Activated T-helper 2 cell treated with anti-CD3 and anti-CD28 coated beads, Interferon-gamma antibody, Interleukin-2, Interleukin-4, amounts not matched to agents 10 μg/mL and 5 μg/mL and 100 μg/mL, durations not matched to agents 14 hours and 24 hours and 36 hours (primary cell): ENCODE measurements around the gene VWA5B1. TPM values are rescaled to one million over a fixed set of nuclear protein-coding genes. Genes with fewer than 3 reads are reported as not detected.

Experiments
- DNase-seq: peaks from one replicate; pipeline ENCODE4 v3.0.0; 2021; ENCODE audit warnings: low spot score
- H3K27ac Mint-ChIP-seq: one replicate; pipeline ENCODE4 v1.8.0; 2021; ENCODE audit warnings: mixed read lengths
- H3K27me3 Mint-ChIP-seq: one replicate; pipeline ENCODE4 v1.8.0; 2021; ENCODE audit warnings: low read depth, mixed read lengths
- H3K36me3 Mint-ChIP-seq: one replicate; pipeline ENCODE4 v1.8.0; 2021; ENCODE audit warnings: low read depth, mixed read lengths
- H3K4me1 Mint-ChIP-seq: one replicate; pipeline ENCODE4 v1.8.0; 2021; ENCODE audit warnings: low read depth, mixed read lengths
- H3K4me3 Mint-ChIP-seq: one replicate; pipeline ENCODE4 v1.8.0; 2021; ENCODE audit warnings: low read depth, mild to moderate bottlenecking, moderate library complexity, mixed read lengths
- H3K9me3 Mint-ChIP-seq: one replicate; pipeline ENCODE4 v1.8.0; 2021; ENCODE audit warnings: mixed read lengths
- intact Hi-C: fragments of 100-400 bp; cut with micrococcal nuclease; formaldehyde crosslinking; loops from one replicate; pipeline ENCODE4 v1.15.1; 2023
- total RNA-seq: library from RNA; stranded (reverse); gene quantifications from 2 replicates; pipeline ENCODE4 v1.2.3, GENCODE V29; 2022

The VWA5B1 gene, protein sequence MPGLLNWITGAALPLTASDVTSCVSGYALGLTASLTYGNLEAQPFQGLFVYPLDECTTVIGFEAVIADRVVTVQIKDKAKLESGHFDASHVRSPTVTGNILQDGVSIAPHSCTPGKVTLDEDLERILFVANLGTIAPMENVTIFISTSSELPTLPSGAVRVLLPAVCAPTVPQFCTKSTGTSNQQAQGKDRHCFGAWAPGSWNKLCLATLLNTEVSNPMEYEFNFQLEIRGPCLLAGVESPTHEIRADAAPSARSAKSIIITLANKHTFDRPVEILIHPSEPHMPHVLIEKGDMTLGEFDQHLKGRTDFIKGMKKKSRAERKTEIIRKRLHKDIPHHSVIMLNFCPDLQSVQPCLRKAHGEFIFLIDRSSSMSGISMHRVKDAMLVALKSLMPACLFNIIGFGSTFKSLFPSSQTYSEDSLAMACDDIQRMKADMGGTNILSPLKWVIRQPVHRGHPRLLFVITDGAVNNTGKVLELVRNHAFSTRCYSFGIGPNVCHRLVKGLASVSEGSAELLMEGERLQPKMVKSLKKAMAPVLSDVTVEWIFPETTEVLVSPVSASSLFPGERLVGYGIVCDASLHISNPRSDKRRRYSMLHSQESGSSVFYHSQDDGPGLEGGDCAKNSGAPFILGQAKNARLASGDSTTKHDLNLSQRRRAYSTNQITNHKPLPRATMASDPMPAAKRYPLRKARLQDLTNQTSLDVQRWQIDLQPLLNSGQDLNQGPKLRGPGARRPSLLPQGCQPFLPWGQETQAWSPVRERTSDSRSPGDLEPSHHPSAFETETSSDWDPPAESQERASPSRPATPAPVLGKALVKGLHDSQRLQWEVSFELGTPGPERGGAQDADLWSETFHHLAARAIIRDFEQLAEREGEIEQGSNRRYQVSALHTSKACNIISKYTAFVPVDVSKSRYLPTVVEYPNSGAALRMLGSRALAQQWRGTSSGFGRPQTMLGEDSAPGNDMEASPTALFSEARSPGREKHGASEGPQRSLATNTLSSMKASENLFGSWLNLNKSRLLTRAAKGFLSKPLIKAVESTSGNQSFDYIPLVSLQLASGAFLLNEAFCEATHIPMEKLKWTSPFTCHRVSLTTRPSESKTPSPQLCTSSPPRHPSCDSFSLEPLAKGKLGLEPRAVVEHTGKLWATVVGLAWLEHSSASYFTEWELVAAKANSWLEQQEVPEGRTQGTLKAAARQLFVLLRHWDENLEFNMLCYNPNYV
- not detected in 2 replicates for total RNA-seq

DNA sequence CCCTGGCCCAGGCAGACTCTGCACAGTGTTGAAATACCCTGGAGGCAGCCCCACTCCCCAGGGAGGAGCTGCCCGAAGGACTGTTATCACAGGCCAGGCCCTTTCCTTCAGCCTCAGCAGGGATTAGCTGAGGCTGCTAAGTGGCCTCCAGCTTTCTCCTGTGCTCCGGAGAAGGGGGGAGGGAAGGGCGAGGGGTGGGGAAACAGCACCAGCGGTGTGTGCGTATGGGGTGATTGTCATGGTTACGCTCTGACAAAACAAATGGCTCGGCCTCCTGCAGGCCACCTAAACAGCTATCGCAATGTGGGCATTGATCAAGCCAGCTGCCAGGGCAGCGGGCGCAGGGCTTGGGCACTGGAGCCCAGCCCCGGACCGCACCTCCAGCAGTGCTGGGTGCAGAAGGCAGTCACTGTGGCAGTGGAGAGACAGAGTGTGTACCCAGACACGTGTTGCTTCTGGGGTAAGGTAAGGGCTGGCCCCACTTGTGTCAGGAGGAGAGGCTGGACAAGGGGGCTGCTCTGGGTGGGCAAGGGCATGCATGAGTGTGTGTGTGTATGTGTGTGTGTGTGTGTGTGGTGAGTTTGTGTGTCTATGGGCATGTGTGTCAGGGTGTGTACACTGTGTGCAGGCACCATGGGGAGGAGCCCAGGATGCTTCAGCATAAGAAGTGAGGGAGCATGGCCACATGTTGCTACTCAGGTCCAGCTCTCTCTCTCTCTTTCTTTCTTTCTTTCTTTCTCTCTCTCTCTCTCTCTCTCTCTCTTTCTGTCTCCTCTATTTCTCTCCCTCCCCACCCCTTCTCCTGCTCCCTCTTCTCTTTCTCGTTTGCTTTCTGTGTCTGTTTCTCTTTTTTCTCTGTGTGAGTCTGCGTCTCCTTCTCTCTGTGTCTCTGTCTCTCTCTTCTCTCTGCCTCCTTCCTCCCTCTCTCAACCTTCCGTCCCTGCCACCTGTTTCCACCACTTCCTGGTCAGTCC, at the start of gene VWA5B1:
VWA5B1 (plus strand) TSS at position 252 of the 974 bp plus-strand sequence. CDS start 19,727 bp downstream, outside the sequence.
- no peak within 1 kb of the TSS for H3K27ac Mint-ChIP-seq
- H3K36me3 Mint-ChIP-seq: no peaks in the 10 kb centered on the region
- no peaks in the 10 kb centered on the region for H3K9me3 Mint-ChIP-seq
- H3K4me1 Mint-ChIP-seq: peaks cover 3% of the 10 kb centered on the region
- DNase-seq: no peak
- no peak within 1 kb of the TSS for H3K4me3 Mint-ChIP-seq
- peaks cover 48% of the 10 kb centered on the region for H3K27me3 Mint-ChIP-seq
- intact Hi-C loops: no loop called here

DNA sequence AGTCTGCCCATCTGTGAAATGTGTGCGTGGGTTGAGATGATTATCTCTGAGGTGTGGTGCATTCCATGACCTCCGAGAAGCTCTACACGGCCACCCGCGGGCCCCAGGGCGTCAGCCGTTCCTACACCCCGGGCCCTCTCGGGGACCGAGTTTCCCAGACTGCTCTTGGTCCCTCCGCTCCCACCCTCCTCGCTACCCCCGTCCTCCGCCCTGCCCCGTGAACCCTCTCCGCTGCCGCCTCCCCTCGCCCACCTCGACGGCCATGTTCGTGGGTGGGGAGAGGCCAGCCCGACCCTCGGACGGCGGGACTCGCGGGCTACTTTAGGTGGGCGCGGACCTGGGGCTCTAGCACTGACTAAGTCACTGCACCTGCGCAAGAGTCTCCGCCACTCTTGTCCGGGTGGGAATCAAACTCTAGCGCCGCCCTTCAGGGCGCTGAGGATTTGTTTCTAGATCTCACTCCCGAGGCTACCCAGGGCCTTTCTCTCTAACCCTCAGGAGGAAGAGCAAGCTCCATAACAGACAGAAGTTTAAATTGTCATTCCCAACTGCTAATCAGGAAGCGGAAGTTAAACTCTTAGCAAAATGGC, 47.7 kb upstream of the VWA5B1 start:
- Mint-ChIP-seq H3K27ac (no peak overlapping the region), H3K9me3 (no peaks in the 10 kb centered on the region), H3K4me1 (no peaks in the 10 kb centered on the region), H3K4me3 (no peak overlapping the region), H3K27me3 (peaks cover 29% of the 10 kb centered on the region), H3K36me3 (no peaks in the 10 kb centered on the region)
- DNase-seq: no peak
- intact Hi-C loops: loop anchor here (10.0 kb wide), 1 partner anchor 82 kb away; no protein-coding TSS in a partner anchor

DNA sequence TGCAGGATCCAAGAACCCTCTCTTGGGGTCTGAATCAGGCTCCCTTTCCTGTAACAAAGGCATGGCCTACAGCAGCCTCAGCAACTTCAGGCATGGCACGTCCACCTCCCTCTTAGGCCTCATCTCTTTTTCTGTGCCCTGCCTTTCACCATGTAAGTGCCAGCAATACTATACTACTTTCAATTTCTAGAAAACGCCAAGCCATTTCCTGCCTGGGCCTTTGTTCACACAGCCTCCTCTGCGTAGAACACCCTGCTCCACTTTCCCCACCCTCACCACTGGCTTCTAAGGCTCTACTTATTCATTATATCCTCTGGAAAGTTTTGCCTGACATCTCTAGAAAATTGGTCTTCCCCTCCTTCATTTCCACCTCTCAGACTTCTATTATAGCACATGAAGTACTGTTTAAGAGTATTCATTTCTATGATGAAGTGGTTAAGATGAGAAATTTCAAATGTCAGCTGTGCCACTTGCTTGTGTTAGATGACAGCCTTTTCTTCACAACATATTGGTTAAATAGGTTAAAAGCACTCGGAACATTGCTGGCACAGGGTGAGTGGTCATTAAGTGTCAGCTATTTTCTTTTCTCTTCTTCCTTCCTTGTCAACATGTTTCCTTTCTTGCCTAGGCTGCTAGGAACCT, 41.6 kb upstream of the VWA5B1 start:
- intact Hi-C loops: loop anchor here (10.0 kb wide), 1 partner anchor 76 kb away; no protein-coding TSS in a partner anchor
- Mint-ChIP-seq H3K4me1 (peaks cover 10% of the 10 kb centered on the region), H3K9me3 (no peaks in the 10 kb centered on the region), H3K27ac (peak overlapping the region; percentile 44), H3K27me3 (peaks cover 7% of the 10 kb centered on the region), H3K4me3 (no peak overlapping the region), H3K36me3 (no peaks in the 10 kb centered on the region)
- peak; percentile 10 for DNase-seq

DNA sequence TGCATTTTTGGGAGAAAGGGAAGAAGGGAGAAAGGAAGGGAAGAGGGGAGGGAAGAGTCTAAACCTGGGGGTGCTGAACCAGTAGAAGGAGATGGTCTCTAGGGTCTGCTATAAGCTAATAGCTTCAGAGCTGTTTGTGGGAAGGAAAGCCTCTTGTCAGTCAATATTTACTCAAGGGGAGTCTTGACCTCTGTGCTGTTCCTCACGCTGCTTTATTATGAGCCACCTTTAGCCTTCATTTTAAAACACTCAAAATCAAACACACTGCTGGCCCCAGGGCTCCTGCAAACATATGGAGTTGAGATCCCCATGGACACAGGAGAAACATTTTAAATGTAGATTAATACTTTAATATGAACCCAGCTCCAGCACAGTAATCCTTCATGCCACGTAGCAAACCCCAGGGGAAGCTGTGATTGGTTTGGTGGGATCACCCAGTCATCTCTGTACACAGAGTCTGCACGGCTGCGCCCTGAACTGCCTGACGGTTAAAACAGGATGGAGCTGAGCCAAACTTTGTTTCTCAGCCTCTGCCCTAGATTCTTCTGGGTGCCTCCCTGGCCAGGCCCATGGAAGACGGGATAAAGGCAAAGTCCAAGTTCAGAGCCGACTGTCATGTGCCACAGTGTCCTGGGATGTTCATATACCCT, 40.2 kb upstream of the VWA5B1 start:
- no peaks in the 10 kb centered on the region for H3K27me3 Mint-ChIP-seq
- intact Hi-C loops: no loop called here
- no peak for DNase-seq
- H3K9me3 Mint-ChIP-seq: no peaks in the 10 kb centered on the region
- H3K4me1 Mint-ChIP-seq: peaks cover 10% of the 10 kb centered on the region
- H3K36me3 Mint-ChIP-seq: no peaks in the 10 kb centered on the region
- H3K4me3 Mint-ChIP-seq: no peak overlapping the region
- H3K27ac Mint-ChIP-seq: no peak overlapping the region

- Mint-ChIP-seq H3K4me3 (no peak overlapping the region), H3K36me3 (no peaks in the 10 kb centered on the region), H3K27ac (no peak overlapping the region), H3K4me1 (peaks cover 10% of the 10 kb centered on the region), H3K27me3 (no peaks in the 10 kb centered on the region), H3K9me3 (no peaks in the 10 kb centered on the region)
- intact Hi-C loops: no loop called here
- DNase-seq: no peak
These were observed 38.1 kb upstream of the VWA5B1 start for GRCh38 chr1:20252587-20252986.

DNA sequence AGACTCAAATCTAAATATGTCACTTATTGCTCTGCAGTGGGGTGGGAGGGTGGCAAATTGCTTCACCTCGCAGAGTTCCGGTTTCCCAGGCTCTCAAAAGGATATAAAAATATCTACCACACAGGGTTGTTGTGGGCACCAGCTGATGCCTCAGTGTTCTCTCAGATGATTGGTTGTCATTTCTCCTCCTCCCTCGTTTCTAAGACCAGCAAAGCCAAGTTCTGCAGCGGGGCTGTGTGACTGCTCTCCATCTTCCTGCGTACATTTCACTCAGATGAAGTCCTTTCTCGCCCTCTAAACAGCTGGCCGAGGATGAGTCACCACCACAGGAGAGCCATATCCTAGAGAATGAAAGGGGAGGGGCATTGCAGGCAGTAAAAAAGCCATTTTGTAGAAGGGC, 35.0 kb upstream of the VWA5B1 start:
- intact Hi-C loops: no loop called here
- no peak for DNase-seq
- H3K4me3 Mint-ChIP-seq: no peak overlapping the region
- H3K36me3 Mint-ChIP-seq: no peaks in the 10 kb centered on the region
- peaks cover 3% of the 10 kb centered on the region for H3K27me3 Mint-ChIP-seq
- H3K4me1 Mint-ChIP-seq: no peaks in the 10 kb centered on the region
- H3K27ac Mint-ChIP-seq: no peak overlapping the region
- no peaks in the 10 kb centered on the region for H3K9me3 Mint-ChIP-seq

DNA sequence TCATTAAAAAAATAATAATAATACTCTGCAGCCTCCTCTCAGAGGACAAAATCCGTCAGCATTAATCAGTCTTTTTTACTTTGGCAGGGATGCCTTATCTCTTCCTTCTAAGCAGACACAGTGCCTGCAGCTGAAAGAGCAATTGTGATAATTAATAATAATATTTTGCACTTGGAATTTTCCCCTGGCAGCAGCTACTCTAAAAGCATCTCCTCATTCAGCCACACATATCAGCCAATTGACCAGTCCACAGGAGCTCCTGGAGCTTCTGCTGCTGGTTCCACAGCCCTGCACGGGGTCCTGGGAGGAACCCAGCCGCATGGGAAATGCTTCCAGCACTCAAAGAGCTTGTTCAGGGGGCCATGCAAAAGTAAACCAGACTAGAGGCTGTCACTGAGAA, 31.0 kb upstream of the VWA5B1 start:
- no peaks in the 10 kb centered on the region for H3K9me3 Mint-ChIP-seq
- peaks cover 13% of the 10 kb centered on the region for H3K27me3 Mint-ChIP-seq
- H3K4me1 Mint-ChIP-seq: no peaks in the 10 kb centered on the region
- intact Hi-C loops: no loop called here
- no peak for DNase-seq
- no peak overlapping the region for H3K27ac Mint-ChIP-seq
- H3K36me3 Mint-ChIP-seq: no peaks in the 10 kb centered on the region
- no peak overlapping the region for H3K4me3 Mint-ChIP-seq

DNA sequence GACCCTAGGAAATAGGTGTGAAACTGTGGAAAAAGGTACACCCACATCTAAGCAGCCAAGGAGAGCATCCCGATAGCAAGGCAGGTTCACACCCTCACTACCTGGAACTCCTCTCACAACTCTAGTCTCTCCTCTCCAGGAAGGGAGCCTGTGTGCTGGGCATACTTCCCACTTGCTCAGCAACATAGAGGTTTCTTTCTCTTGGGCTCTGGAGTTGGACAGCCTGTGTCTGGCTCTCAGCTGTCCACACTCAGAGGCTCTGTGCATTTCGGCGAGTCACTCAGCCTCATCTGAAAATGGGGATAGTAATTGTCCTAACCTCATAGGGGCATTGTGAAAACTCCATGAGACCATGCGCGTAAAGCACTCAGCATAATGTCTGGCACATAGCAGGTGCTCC, 29.6 kb upstream of the VWA5B1 start:
- Mint-ChIP-seq H3K27me3 (peaks cover 18% of the 10 kb centered on the region), H3K27ac (no peak overlapping the region), H3K36me3 (no peaks in the 10 kb centered on the region), H3K9me3 (no peaks in the 10 kb centered on the region), H3K4me1 (no peaks in the 10 kb centered on the region), H3K4me3 (no peak overlapping the region)
- no peak for DNase-seq
- intact Hi-C loops: no loop called here

- Mint-ChIP-seq H3K9me3 (no peaks in the 10 kb centered on the region), H3K36me3 (no peaks in the 10 kb centered on the region), H3K4me3 (no peak overlapping the region), H3K4me1 (no peaks in the 10 kb centered on the region), H3K27me3 (peaks cover 20% of the 10 kb centered on the region), H3K27ac (no peak overlapping the region)
- DNase-seq: no peak
- intact Hi-C loops: no loop called here
These were observed 27.7 kb upstream of the VWA5B1 start for GRCh38 chr1:20262810-20263534.

DNA sequence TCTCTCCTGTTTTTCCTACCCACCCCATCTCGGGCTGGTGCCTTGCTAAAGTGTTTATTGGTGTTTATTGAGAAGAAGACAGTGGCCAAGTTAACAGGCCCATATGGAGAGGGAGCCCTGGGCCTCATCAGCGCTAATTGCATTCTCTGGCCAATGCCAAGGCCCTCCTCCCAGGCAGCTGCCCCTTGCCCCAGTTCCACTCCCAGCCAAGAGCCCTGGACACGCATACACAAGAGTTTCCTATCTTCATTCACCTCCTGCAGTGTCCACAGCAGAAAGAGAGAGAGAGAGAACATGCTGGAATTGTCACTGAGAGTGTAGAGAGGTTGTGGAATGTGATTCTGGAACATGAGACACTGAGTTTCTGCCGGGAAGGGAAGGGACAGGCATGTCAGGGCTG, 25.4 kb upstream of the VWA5B1 start:
- no peak for DNase-seq
- peaks cover 22% of the 10 kb centered on the region for H3K27me3 Mint-ChIP-seq
- no peaks in the 10 kb centered on the region for H3K36me3 Mint-ChIP-seq
- H3K27ac Mint-ChIP-seq: no peak overlapping the region
- intact Hi-C loops: no loop called here
- no peaks in the 10 kb centered on the region for H3K4me1 Mint-ChIP-seq
- H3K9me3 Mint-ChIP-seq: no peaks in the 10 kb centered on the region
- no peak overlapping the region for H3K4me3 Mint-ChIP-seq
